HG03342 (cell line): ENCODE measurements around the gene SPATA12.
"Not testable (repeated sequence)": the region's sequence is repeated elsewhere in the genome, so short reads cannot be mapped to it uniquely, and the experiment has no call there.

ENCODE experiments used
- ATAC-seq: cut with Tn5 transposase; IDR thresholded peaks from one replicate; pipeline ENCODE4 v1.9.1; 2021; ENCODE audit warnings: mild to moderate bottlenecking, moderate library complexity; ENCODE audit not compliant: unreplicated experiment

SPATA12 gene

GRCh38 chr3:57081173-57081572 is 20.7 kb downstream of the SPATA12 start:
- ATAC-seq = no peak

- no peak for ATAC-seq
Observed at GRCh38 chr3:57082481-57082880, 22.0 kb downstream of the SPATA12 start.

GRCh38 chr3:57083266-57083995 is 23.0 kb downstream of the SPATA12 start:
- ATAC-seq = not testable (repeated sequence)

- ATAC-seq = no peak
Observed at GRCh38 chr3:57085211-57085610, 24.7 kb downstream of the SPATA12 start.

- ATAC-seq = no peak
Observed at GRCh38 chr3:57086201-57086600, 25.7 kb downstream of the SPATA12 start.

- ATAC-seq = no peak
Observed at GRCh38 chr3:57087361-57088092, 27.1 kb downstream of the SPATA12 start.

- ATAC-seq = no peak
Observed at GRCh38 chr3:57088503-57088902, 28.0 kb downstream of the SPATA12 start.

GRCh38 chr3:57089043-57089442 is 28.6 kb downstream of the SPATA12 start:
- no peak for ATAC-seq

- no peak for ATAC-seq
Observed at GRCh38 chr3:57091521-57092273, 31.2 kb downstream of the SPATA12 start.

- no peak for ATAC-seq
Observed at GRCh38 chr3:57093489-57093888, 33.0 kb downstream of the SPATA12 start.

- no peak for ATAC-seq
Observed at GRCh38 chr3:57093971-57094535, 33.6 kb downstream of the SPATA12 start.

- ATAC-seq = no peak
Observed at GRCh38 chr3:57094575-57094974, 34.1 kb downstream of the SPATA12 start.

- no peak for ATAC-seq
Observed at GRCh38 chr3:57095363-57095762, 34.9 kb downstream of the SPATA12 start.

GRCh38 chr3:57097536-57097935 is 37.1 kb downstream of the SPATA12 start:
- ATAC-seq = no peak

- ATAC-seq = no peak
Observed at GRCh38 chr3:57098418-57099310, 38.2 kb downstream of the SPATA12 start.

GRCh38 chr3:57100046-57100695 is 39.7 kb downstream of the SPATA12 start:
- ATAC-seq = peak; percentile 66

- no peak for ATAC-seq
Observed at GRCh38 chr3:57105585-57105984, 45.1 kb downstream of the SPATA12 start.

GRCh38 chr3:57108684-57109083 is 48.2 kb downstream of the SPATA12 start:
- no peak for ATAC-seq

GRCh38 chr3:57109437-57110199 is 49.2 kb downstream of the SPATA12 start:
- ATAC-seq = no peak
